ENCODE measurements around the gene REC114. TPM values are rescaled to one million over a fixed set of nuclear protein-coding genes. Genes with fewer than 3 reads are reported as not detected.

Gene REC114
- total RNA-seq, 1 donor from 2014 or later, result not detected

DNA sequence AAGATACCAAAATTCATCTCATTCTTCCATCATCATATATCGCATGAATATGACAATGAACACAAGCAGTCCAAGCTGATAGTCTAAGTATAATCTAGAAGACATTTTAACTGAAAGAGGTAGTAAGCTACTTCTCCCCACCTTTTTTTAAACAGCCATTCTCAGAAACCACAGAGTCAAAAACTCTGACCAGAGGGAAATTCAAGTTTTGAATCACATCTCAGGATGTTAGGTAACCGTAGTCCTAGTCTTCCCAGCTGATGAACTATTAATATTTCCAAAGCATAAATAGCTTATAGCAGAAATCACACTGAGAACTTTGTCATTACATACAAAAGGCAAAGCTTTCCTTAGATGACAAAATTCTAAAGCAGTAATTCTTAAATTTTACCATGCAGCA lies 164.4 kb downstream of the REC114 start:
- DNase-seq, result no peak

DNA sequence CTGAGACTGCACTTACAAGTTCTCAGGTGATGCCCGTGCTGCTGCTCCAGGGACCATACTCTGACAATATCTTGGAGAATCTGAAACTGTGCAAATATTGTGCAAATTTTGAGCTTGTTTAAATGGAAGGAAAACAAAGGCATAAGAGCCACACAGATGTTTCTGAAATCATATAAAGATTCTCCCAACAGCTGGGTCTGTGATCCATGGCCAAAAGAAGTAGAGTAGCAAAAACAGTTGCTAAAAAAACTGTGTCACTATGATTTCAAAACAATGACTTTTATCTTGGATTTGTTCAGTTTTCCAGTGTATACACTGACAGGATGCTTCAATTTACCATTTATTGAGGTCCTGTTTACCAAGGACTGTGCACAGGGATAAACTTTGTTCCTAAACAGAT lies 164.9 kb downstream of the REC114 start:
- no peak for DNase-seq

DNA sequence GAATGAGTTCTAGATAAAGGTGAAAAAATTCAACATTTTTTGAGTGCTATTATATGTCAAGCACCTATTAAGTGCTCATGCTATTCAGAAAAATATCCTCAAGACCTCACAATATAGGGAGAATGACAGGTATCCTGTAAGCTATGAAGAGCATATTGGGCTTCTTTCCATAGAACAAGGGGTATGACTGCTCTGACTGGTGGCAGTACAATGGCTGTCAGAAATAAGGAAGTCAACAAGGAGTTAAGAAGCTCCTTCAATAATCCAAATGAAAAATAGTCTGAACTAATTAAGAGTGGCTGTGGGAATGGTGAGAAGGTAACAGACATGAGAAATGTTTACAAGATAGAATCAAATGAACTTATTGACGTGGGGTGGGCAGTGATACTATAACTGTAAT lies 165.5 kb downstream of the REC114 start:
- no peak for DNase-seq

DNA sequence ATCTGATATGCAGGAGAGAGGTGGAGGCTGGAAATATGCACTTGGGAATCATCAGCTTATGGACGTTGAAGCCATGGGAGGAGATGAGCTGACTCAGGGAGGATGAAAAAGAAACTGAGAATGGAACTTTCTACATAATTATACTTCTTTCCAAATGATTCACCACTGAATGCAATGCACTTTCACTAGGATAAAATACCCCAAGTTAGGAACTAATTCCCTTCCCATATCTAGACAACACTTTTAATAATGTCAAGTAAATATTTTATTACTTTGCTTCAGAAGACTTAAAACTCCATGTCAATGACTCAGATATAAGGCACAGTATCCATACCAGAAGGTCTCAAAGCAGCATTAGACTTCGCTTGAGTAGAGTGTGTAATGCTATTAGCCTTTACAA lies 166.0 kb downstream of the REC114 start:
- DNase-seq, result no peak

Other genes starting within 250 kb of the REC114 start
- gene HCN4, start 74.2 kb upstream of the REC114 start, total RNA-seq, result 0.10 TPM
- 54.0 TPM for gene NPTN, start 190.2 kb downstream of the REC114 start, total RNA-seq
- 46.9 TPM for gene CD276, start 241.2 kb downstream of the REC114 start, total RNA-seq